ENCODE data around the gene POLR1E.

Gene POLR1E

DNA sequence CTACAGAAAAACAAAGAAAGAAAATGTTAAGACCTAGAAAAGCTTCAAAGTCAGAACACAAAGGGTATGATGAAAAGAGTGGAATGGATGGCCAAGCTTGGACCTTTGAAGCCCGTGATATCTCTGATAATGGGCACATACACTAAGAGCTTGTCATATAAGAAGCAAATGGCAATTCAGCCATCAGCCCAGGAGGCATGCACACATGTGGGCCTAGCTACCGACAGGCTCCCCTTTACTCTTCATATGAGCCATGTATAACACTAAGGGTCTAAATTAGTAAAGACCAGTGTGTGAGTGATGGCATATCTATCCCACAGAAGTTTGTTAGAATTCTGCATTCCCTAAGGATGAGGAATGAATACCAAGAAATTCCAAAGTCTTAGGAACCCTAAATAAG, 43.2 kb upstream of the POLR1E start:
- H3K4me3 ChIP-seq (ENCODE audit: low read depth, low read length) = no peak overlapping the region
- no peak for DNase-seq (ENCODE audit: low read depth)
- TF ChIP-seq CTCF (IDR thresholded peaks at IDR 0.05; ENCODE audit: control insufficient read depth, extremely low read depth, insufficient read depth) = no peak

DNA sequence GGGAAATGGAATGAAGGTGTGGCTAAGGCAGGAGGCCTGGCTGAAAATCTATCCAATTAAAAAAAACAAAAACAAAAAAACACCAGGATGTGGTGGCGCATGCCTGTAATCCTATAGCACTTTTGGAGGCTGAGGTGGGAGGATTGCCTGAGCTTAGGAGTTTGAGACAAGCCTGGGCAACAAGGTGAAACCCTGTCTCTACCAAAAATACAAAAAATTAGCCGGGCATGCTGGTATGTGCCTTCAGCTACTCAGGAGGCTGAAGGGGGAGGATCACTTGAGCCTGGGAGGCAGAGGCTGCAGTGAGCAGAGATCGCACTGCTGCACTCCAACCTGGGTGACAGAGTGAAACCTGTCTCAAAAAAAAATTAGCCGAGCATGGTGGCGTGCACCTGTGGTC, 42.2 kb upstream of the POLR1E start:
- no peak for TF ChIP-seq CTCF (IDR thresholded peaks at IDR 0.05; ENCODE audit: control insufficient read depth, extremely low read depth, insufficient read depth)

GRCh38 chr9:37444890-37445289, 40.9 kb upstream of the POLR1E start:
- no peak overlapping the region for H3K4me3 ChIP-seq (ENCODE audit: low read depth, low read length)
- no peak for DNase-seq (ENCODE audit: low read depth)
- TF ChIP-seq CTCF (IDR thresholded peaks at IDR 0.05; ENCODE audit: control insufficient read depth, extremely low read depth, insufficient read depth) = no peak

More for the DNA sequence above, 42.2 kb upstream of the POLR1E start:
- no peak for DNase-seq (ENCODE audit: low read depth)
- H3K4me3 ChIP-seq (ENCODE audit: low read depth, low read length) = no peak overlapping the region

GRCh38 chr9:37445832-37446231, 39.9 kb upstream of the POLR1E start:
- DNase-seq (ENCODE audit: low read depth) = no peak
- no peak overlapping the region for H3K4me3 ChIP-seq (ENCODE audit: low read depth, low read length)
- TF ChIP-seq CTCF (IDR thresholded peaks at IDR 0.05; ENCODE audit: control insufficient read depth, extremely low read depth, insufficient read depth) = no peak

GRCh38 chr9:37446401-37446800, 39.3 kb upstream of the POLR1E start:
- TF ChIP-seq CTCF (IDR thresholded peaks at IDR 0.05; ENCODE audit: control insufficient read depth, extremely low read depth, insufficient read depth) = no peak
- no peak overlapping the region for H3K4me3 ChIP-seq (ENCODE audit: low read depth, low read length)
- no peak for DNase-seq (ENCODE audit: low read depth)

DNA sequence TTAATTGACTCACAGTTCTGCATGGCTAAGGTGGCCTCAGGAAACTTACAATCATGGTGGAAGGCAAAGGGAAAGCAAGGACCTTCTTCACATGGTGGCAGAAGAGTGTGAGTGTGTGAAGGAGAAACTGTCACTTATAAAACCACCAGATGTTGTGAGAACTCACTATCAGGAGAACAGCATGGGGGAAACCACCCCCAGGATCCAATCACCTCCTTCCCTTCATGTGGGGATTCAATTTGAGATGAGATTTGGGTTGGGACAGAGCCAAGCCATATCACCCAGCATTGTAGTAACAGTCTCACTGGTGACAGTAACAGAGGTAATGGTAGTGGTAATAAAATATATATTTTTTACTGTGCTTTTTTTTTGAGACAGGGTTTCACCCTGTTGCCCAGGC, 38.6 kb upstream of the POLR1E start:
- H3K4me3 ChIP-seq (ENCODE audit: low read depth, low read length) = no peak overlapping the region
- DNase-seq (ENCODE audit: low read depth) = no peak
- TF ChIP-seq CTCF (IDR thresholded peaks at IDR 0.05; ENCODE audit: control insufficient read depth, extremely low read depth, insufficient read depth) = no peak

GRCh38 chr9:37449862-37450632, 35.7 kb upstream of the POLR1E start:
- H3K4me3 ChIP-seq (ENCODE audit: low read depth, low read length) = no peak overlapping the region

More at GRCh38 chr9:37449862-37450632, 35.7 kb upstream of the POLR1E start:
- no peak for TF ChIP-seq CTCF (IDR thresholded peaks at IDR 0.05; ENCODE audit: control insufficient read depth, extremely low read depth, insufficient read depth)
- DNase-seq (ENCODE audit: low read depth) = no peak
